Loucy (cell line): ENCODE measurements around the gene APOL2.
"Not testable (repeated sequence)": the region's sequence is repeated elsewhere in the genome, so short reads cannot be mapped to it uniquely, and the experiment has no call there.

ENCODE experiments used
- H2AFZ ChIP-seq: fragments of 200-600 bp; sonication (generic); 2 replicates; pipeline ENCODE4 v1.6.0; 2016; ENCODE audit warnings: antibody characterized with exemption, mild to moderate bottlenecking, low read length, moderate library complexity
- H3F3A ChIP-seq: fragments of 200-600 bp; 2 replicates; pipeline ENCODE4 v1.6.0; 2016; ENCODE audit warnings: antibody characterized with exemption, low read depth, mild to moderate bottlenecking
- H3K27me3 ChIP-seq: fragments of 200-600 bp; sonication (generic); 2 replicates; pipeline ENCODE4 v1.6.1; 2014; ENCODE audit warnings: low read length, mild to moderate bottlenecking; ENCODE audit not compliant: insufficient read depth, poor library complexity, severe bottlenecking
- H3K36me3 ChIP-seq: fragments of 200-600 bp; sonication (generic); 2 replicates; pipeline ENCODE4 v1.6.1; 2016; ENCODE audit warnings: low read length; ENCODE audit not compliant: insufficient read depth
- H3K4me1 ChIP-seq: fragments of 200-600 bp; sonication (generic); 2 replicates; pipeline ENCODE4 v1.5.1; 2014; ENCODE audit warnings: low read length, mild to moderate bottlenecking; ENCODE audit not compliant: insufficient read depth, poor library complexity, severe bottlenecking
- H3K4me2 ChIP-seq: fragments of 200-600 bp; sonication (generic); 2 replicates; pipeline ENCODE4 v1.6.0; 2014; ENCODE audit warnings: antibody characterized with exemption, low read length, low read depth, mild to moderate bottlenecking; ENCODE audit not compliant: poor library complexity, severe bottlenecking
- H3K4me3 ChIP-seq: fragments of 200-600 bp; sonication (generic); 2 replicates; pipeline ENCODE4 v1.5.1; 2014; ENCODE audit warnings: low read length, mild to moderate bottlenecking, mixed read lengths; ENCODE audit not compliant: poor library complexity, severe bottlenecking
- H3K79me2 ChIP-seq: fragments of 200-600 bp; sonication (generic); 2 replicates; pipeline ENCODE4 v1.6.1; 2014; ENCODE audit warnings: low read length; ENCODE audit not compliant: insufficient read depth
- H3K9ac ChIP-seq: fragments of 200-600 bp; sonication (generic); 2 replicates; pipeline ENCODE4 v1.6.0; 2014; ENCODE audit warnings: mild to moderate bottlenecking, low read depth, low read length, moderate library complexity; ENCODE audit not compliant: poor library complexity, severe bottlenecking
- H3K9me2 ChIP-seq: fragments of 200-600 bp; sonication (generic); replicated peaks from 2 replicates; pipeline ENCODE4 v1.6.1; 2016; ENCODE audit warnings: low read depth, low read length, mixed read lengths
- H3K9me3 ChIP-seq: fragments of 200-600 bp; sonication (generic); 2 replicates; pipeline ENCODE4 v1.6.1; 2014; ENCODE audit warnings: mild to moderate bottlenecking, antibody characterized with exemption, low read length, low read depth; ENCODE audit not compliant: insufficient read depth
- H4K20me1 ChIP-seq: fragments of 200-600 bp; sonication (generic); 2 replicates; pipeline ENCODE4 v1.6.0; 2014; ENCODE audit warnings: antibody characterized with exemption, low read length, mild to moderate bottlenecking; ENCODE audit not compliant: insufficient read depth, poor library complexity, severe bottlenecking
- EZH2phosphoT487 ChIP-seq: fragments of 200-600 bp; IDR thresholded peaks from 2 replicates; pipeline ENCODE4 v1.6.1; 2018; ENCODE audit warnings: antibody characterized with exemption, mild to moderate bottlenecking, moderate library complexity, borderline replicate concordance
- TF ChIP-seq, protein P1 (sequence below): fragments of 200-600 bp; sonication (generic); conservative IDR thresholded peaks from 2 replicates; pipeline ENCODE4 v1.5.1; 2014; ENCODE audit warnings: mild to moderate bottlenecking, antibody characterized with exemption, low read length

The APOL2 gene

DNA sequence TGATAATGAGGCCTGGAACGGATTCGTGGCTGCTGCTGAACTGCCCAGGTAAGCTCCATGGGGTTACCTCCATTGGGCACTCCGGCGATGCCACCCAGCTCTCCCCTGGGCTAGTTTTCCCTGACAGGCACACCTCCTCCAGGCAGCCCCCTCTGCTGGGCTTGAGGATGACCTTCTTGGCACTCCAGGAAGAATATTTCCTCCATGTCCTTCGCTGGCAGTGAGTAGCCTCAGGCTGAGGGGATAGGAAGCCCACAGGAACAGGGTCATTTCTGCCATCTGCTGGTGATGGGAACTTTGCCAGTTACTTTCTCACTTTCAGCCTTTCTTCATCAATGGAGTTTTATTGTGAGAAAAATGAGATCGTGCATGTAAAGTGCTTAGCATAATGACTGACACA, 22.3 kb upstream of the APOL2 start:
- TF ChIP-seq, protein P1, sequence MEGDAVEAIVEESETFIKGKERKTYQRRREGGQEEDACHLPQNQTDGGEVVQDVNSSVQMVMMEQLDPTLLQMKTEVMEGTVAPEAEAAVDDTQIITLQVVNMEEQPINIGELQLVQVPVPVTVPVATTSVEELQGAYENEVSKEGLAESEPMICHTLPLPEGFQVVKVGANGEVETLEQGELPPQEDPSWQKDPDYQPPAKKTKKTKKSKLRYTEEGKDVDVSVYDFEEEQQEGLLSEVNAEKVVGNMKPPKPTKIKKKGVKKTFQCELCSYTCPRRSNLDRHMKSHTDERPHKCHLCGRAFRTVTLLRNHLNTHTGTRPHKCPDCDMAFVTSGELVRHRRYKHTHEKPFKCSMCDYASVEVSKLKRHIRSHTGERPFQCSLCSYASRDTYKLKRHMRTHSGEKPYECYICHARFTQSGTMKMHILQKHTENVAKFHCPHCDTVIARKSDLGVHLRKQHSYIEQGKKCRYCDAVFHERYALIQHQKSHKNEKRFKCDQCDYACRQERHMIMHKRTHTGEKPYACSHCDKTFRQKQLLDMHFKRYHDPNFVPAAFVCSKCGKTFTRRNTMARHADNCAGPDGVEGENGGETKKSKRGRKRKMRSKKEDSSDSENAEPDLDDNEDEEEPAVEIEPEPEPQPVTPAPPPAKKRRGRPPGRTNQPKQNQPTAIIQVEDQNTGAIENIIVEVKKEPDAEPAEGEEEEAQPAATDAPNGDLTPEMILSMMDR = peak; percentile 48
- H4K20me1 ChIP-seq, H3K79me2 ChIP-seq, H3K36me3 ChIP-seq, H3K9ac ChIP-seq, H3K4me3 ChIP-seq, H3F3A ChIP-seq, H3K4me2 ChIP-seq, H2AFZ ChIP-seq, H3K27me3 ChIP-seq, H3K9me2 ChIP-seq, H3K9me3 ChIP-seq: not testable (repeated sequence)
- peaks cover 15% of the 10 kb centered on the region for H3K4me1 ChIP-seq

GRCh38 chr22:36259615-36260300, 20.4 kb upstream of the APOL2 start:
- TF ChIP-seq, protein P1 = no peak
- TF ChIP-seq EZH2phosphoT487 = no peak
- Histone ChIP-seq H3K9me2 (no peaks in the 10 kb centered on the region), H3K27me3 (no peaks in the 10 kb centered on the region), H3K79me2 (no peaks in the 10 kb centered on the region), H3K4me1 (peaks cover 15% of the 10 kb centered on the region), H3K9me3 (no peaks in the 10 kb centered on the region), H2AFZ (no peak overlapping the region), H3K9ac (no peak overlapping the region), H3K4me3 (no peak overlapping the region), H4K20me1 (no peaks in the 10 kb centered on the region), H3K36me3 (no peaks in the 10 kb centered on the region), H3K4me2 (peak overlapping the region; percentile 39), H3F3A (no peaks in the 10 kb centered on the region)

- peak overlapping the region; percentile 39 for H3K4me2 ChIP-seq
- H3K4me1 ChIP-seq = peaks cover 15% of the 10 kb centered on the region
- H3K9me2 ChIP-seq = no peaks in the 10 kb centered on the region
- no peaks in the 10 kb centered on the region for H3K9me3 ChIP-seq
- no peaks in the 10 kb centered on the region for H4K20me1 ChIP-seq
- H3F3A ChIP-seq = no peaks in the 10 kb centered on the region
- H3K27me3 ChIP-seq = no peaks in the 10 kb centered on the region
- H2AFZ ChIP-seq = no peak overlapping the region
- TF ChIP-seq EZH2phosphoT487 = no peak
- TF ChIP-seq, protein P1 = no peak
- no peak overlapping the region for H3K9ac ChIP-seq
- no peaks in the 10 kb centered on the region for H3K36me3 ChIP-seq
- H3K79me2 ChIP-seq = no peaks in the 10 kb centered on the region
- H3K4me3 ChIP-seq = no peak overlapping the region
Observed at GRCh38 chr22:36258701-36259614, 19.6 kb upstream of the APOL2 start.
